Measurements from ENCODE around the gene GPX5. TPM values are rescaled to one million over a fixed set of nuclear protein-coding genes. Genes with fewer than 3 reads are reported as not detected.

GPX5 gene
- total RNA-seq, 1 donor from 2014 or later = not detected

- Histone ChIP-seq H3K36me3 (no peaks in the 10 kb centered on the region), H3K9me3 (no peaks in the 10 kb centered on the region), H3K4me3 (no peak overlapping the region), H3K4me1 (no peaks in the 10 kb centered on the region), H3K27ac (no peak overlapping the region), H3K27me3 (ENCODE audit: low read depth) (peaks cover 7% of the 10 kb centered on the region)
- DNase-seq = no peak
- no peak for TF ChIP-seq CTCF (IDR thresholded peaks at IDR 0.05)
- intact Hi-C loops (cut with DNase I) = no loop called here
- no peak for ATAC-seq
Measured at GRCh38 chr6:28522594-28523240, 3.0 kb upstream of the GPX5 start.

GRCh38 chr6:28523241-28523622, 2.4 kb upstream of the GPX5 start:
- ATAC-seq = no peak
- no peak for TF ChIP-seq CTCF (IDR thresholded peaks at IDR 0.05)
- H3K27me3 ChIP-seq (ENCODE audit: low read depth) = peaks cover 7% of the 10 kb centered on the region
- intact Hi-C loops (cut with DNase I) = no loop called here
- no peaks in the 10 kb centered on the region for H3K4me1 ChIP-seq
- no peak overlapping the region for H3K27ac ChIP-seq
- no peak overlapping the region for H3K4me3 ChIP-seq
- H3K9me3 ChIP-seq = no peaks in the 10 kb centered on the region
- no peaks in the 10 kb centered on the region for H3K36me3 ChIP-seq
- DNase-seq = no peak

GRCh38 chr6:28530777-28531176, 5.1 kb downstream of the GPX5 start:
- no peak for DNase-seq
- Histone ChIP-seq H3K4me1 (no peaks in the 10 kb centered on the region), H3K27me3 (ENCODE audit: low read depth) (peaks cover 11% of the 10 kb centered on the region), H3K27ac (no peak overlapping the region), H3K4me3 (no peak overlapping the region), H3K9me3 (no peaks in the 10 kb centered on the region), H3K36me3 (no peaks in the 10 kb centered on the region)
- ATAC-seq = peak in 1 of 2 donors; percentile 31
- no peak for TF ChIP-seq CTCF (IDR thresholded peaks at IDR 0.05)
- intact Hi-C loops (cut with DNase I) = no loop called here

- Histone ChIP-seq H3K4me3 (no peak overlapping the region), H3K4me1 (no peaks in the 10 kb centered on the region), H3K36me3 (no peaks in the 10 kb centered on the region), H3K9me3 (no peaks in the 10 kb centered on the region), H3K27me3 (ENCODE audit: low read depth) (peaks cover 13% of the 10 kb centered on the region), H3K27ac (no peak overlapping the region)
- intact Hi-C loops (cut with DNase I) = no loop called here
- no peak for TF ChIP-seq CTCF (IDR thresholded peaks at IDR 0.05)
- DNase-seq (no peak), ATAC-seq (no peak)
Measured at GRCh38 chr6:28531479-28532128, 5.9 kb downstream of the GPX5 start.

- no peaks in the 10 kb centered on the region for H3K9me3 ChIP-seq
- no peak overlapping the region for H3K27ac ChIP-seq
- DNase-seq (no peak), ATAC-seq (no peak)
- H3K4me3 ChIP-seq = no peak overlapping the region
- no peak for TF ChIP-seq CTCF (IDR thresholded peaks at IDR 0.05)
- intact Hi-C loops (cut with DNase I) = no loop called here
- no peaks in the 10 kb centered on the region for H3K4me1 ChIP-seq
- peaks cover 32% of the 10 kb centered on the region for H3K27me3 ChIP-seq (ENCODE audit: low read depth)
- no peaks in the 10 kb centered on the region for H3K36me3 ChIP-seq
Measured at GRCh38 chr6:28534306-28534705, 8.6 kb downstream of the GPX5 start.
